ENCODE data around the gene TRMU. TPM values are rescaled to one million over a fixed set of nuclear protein-coding genes. Genes with fewer than 3 reads are reported as not detected.
"Not testable (repeated sequence)": the region's sequence is repeated elsewhere in the genome, so short reads cannot be mapped to it uniquely, and the experiment has no call there.

Gene TRMU
- total RNA-seq, 6 donors from 2014 or later, result 30.7 to 77.5 (median 35.8) TPM

GRCh38 chr22:46394622-46395021 is 59.1 kb downstream of the TRMU start:
- H3K36me3 ChIP-seq, result peaks cover 0 to 14% (median 5%) of the 10 kb centered on the region in 4 donors
- H3K4me3 ChIP-seq, result no peak overlapping the region
- WGBS, 2 donors, result 94 to 100% methylated on average over 1 to 13 of the region's 14 CpGs
- no peaks in the 10 kb centered on the region for H3K4me1 ChIP-seq
- no peaks in the 10 kb centered on the region for H3K27me3 ChIP-seq
- TF ChIP-seq CTCF (IDR thresholded peaks at IDR 0.05) (no peak), POLR2AphosphoS5 (IDR thresholded peaks at IDR 0.05) (no peak), POLR2A (IDR thresholded peaks at IDR 0.05) (no peak), EP300 (IDR thresholded peaks at IDR 0.05) (no peak)
- no peak for ATAC-seq (ENCODE audit: low FRiP score in 2 of 2)
- H3K27ac ChIP-seq, result no peak overlapping the region
- no peak for DNase-seq
- H3K9me3 ChIP-seq, result no peaks in the 10 kb centered on the region

DNA sequence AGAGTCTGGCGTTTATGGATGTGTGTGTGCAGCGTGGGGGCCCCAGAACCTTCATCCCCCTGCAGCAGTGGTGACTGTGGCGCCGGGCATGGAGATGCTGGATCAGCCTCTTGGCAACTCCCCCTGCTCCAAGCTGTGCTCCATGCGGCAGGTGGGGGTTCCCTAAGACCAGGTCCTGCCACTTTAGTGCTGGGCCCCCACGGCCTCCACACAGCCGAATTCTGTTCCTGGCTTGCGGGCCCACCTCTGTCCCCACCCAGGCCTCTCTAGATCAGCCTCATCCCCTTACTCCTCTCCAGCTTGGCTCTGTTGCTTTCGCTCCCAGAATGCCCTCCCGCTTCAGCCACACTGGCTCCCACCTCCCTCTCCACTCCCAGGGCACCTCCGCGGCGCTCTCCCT is 59.6 kb downstream of the TRMU start:
- WGBS, 2 donors, result 93 to 97% methylated on average over 12 to 13 of the region's 13 CpGs
- Histone ChIP-seq H3K4me3 (no peak overlapping the region), H3K9me3 (no peaks in the 10 kb centered on the region), H3K36me3 (peaks cover 0 to 14% (median 5%) of the 10 kb centered on the region in 4 donors), H3K27me3 (no peaks in the 10 kb centered on the region), H3K4me1 (no peaks in the 10 kb centered on the region), H3K27ac (no peak overlapping the region)
- TF ChIP-seq EP300 (IDR thresholded peaks at IDR 0.05), result no peak
- no peak for TF ChIP-seq POLR2A (IDR thresholded peaks at IDR 0.05)
- TF ChIP-seq CTCF (IDR thresholded peaks at IDR 0.05), result no peak
- no peak for TF ChIP-seq POLR2AphosphoS5 (IDR thresholded peaks at IDR 0.05)
- ATAC-seq (ENCODE audit: low FRiP score in 2 of 2), result peak in 1 of 2 donors; percentile 1
- no peak for DNase-seq

DNA sequence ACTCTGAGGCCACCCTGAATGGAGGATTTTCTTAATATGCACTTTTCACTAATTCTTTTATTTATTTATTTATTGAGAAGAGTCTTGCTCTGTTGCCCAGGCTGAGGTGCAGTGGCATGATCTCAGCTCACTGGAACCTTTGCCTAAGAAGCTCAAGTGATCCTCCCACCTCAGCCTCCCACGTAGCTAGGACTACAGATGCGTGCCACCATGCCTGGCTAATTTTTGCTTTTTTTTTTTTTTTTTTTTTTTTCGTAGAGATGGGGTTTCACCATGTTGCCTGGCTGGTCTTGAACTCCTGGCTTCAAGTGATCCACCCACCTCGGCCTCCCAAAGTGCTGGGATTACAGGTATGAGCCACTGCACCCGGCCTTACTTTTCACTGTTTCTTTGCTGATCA is 61.5 kb downstream of the TRMU start:
- DNase-seq; H3K27ac ChIP-seq; ATAC-seq (ENCODE audit: low FRiP score in 2 of 2); H3K4me1 ChIP-seq; H3K4me3 ChIP-seq; H3K27me3 ChIP-seq; H3K9me3 ChIP-seq: not testable (repeated sequence)
- H3K36me3 ChIP-seq, result peaks cover 0 to 14% (median 5%) of the 10 kb centered on the region in 4 donors
- WGBS, 2 donors, result 85 to 96% methylated on average over 3 to 5 of the region's 5 CpGs

- no peak for TF ChIP-seq EP300 (IDR thresholded peaks at IDR 0.05)
- Histone ChIP-seq H3K4me3 (no peak overlapping the region), H3K27ac (no peak overlapping the region), H3K4me1 (no peaks in the 10 kb centered on the region), H3K9me3 (no peaks in the 10 kb centered on the region), H3K36me3 (peaks cover 0 to 14% (median 5%) of the 10 kb centered on the region in 4 donors), H3K27me3 (no peaks in the 10 kb centered on the region)
- WGBS, 2 donors, result 84 to 92% methylated on average over 10 to 18 of the region's 18 CpGs
- ATAC-seq (ENCODE audit: low FRiP score in 2 of 2) (no peak), DNase-seq (no peak)
These were observed 62.0 kb downstream of the TRMU start for GRCh38 chr22:46397514-46397913.

GRCh38 chr22:46397951-46398350 is 62.4 kb downstream of the TRMU start:
- TF ChIP-seq EP300 (IDR thresholded peaks at IDR 0.05), result no peak
- TF ChIP-seq CTCF (IDR thresholded peaks at IDR 0.05), result no peak
- no peak for TF ChIP-seq POLR2AphosphoS5 (IDR thresholded peaks at IDR 0.05)
- no peak for TF ChIP-seq POLR2A (IDR thresholded peaks at IDR 0.05)
- no peak for DNase-seq

GRCh38 chr22:46399251-46400024 is 63.9 kb downstream of the TRMU start:
- DNase-seq, result no peak
- Histone ChIP-seq H3K4me3 (no peak overlapping the region), H3K9me3 (no peaks in the 10 kb centered on the region), H3K27me3 (no peaks in the 10 kb centered on the region), H3K36me3 (peaks cover 0 to 14% (median 2%) of the 10 kb centered on the region in 4 donors), H3K4me1 (no peaks in the 10 kb centered on the region), H3K27ac (no peak overlapping the region)
- ATAC-seq (ENCODE audit: low FRiP score in 2 of 2), result no peak
- WGBS, 2 donors, result 91 to 94% methylated on average over 16 of the region's 16 CpGs
- TF ChIP-seq EP300 (IDR thresholded peaks at IDR 0.05) (no peak), CTCF (IDR thresholded peaks at IDR 0.05) (no peak), POLR2AphosphoS5 (IDR thresholded peaks at IDR 0.05) (no peak), POLR2A (IDR thresholded peaks at IDR 0.05) (no peak)

More at GRCh38 chr22:46397951-46398350, 62.4 kb downstream of the TRMU start:
- Histone ChIP-seq H3K36me3 (peaks cover 0 to 14% (median 5%) of the 10 kb centered on the region in 4 donors), H3K4me1 (no peaks in the 10 kb centered on the region), H3K9me3 (no peaks in the 10 kb centered on the region), H3K4me3 (no peak overlapping the region), H3K27me3 (no peaks in the 10 kb centered on the region), H3K27ac (no peak overlapping the region)
- ATAC-seq (ENCODE audit: low FRiP score in 2 of 2), result no peak
- 86 to 90% methylated on average over 7 to 14 of the region's 19 CpGs for WGBS, 2 donors
